ENCODE data around the gene WNT9A.
"Not testable (repeated sequence)": the region's sequence is repeated elsewhere in the genome, so short reads cannot be mapped to it uniquely, and the experiment has no call there.

DNA sequence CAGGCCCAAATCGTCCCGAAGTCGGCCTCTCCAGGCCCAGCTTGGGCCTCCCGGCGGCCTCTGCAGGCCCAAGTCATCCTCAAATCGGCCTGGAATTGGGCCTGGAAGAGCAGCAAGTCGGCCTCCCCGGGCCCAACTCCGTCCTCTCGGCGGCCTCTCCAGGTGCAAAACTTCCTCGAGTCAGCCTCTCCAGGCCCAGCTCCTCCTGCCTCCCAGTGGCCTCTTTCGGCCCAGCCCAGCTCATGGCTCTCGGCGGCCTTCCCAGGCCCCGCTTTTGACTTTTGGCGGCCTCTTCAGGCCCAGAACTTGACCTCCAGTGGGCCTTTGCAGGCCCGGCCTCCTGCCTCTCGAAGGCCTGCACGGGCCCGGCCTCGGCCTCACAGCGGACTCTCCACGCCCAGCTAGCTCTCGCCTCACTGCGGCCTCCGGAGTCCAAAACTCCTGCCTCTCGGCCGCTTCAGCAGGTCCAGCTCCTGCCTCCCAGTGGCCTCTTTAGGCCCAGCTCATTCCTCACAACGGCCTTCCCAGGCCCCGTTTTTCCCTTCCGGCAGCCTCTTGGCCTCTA lies 26.1 kb upstream of the WNT9A start:
- TF ChIP-seq, protein P1, sequence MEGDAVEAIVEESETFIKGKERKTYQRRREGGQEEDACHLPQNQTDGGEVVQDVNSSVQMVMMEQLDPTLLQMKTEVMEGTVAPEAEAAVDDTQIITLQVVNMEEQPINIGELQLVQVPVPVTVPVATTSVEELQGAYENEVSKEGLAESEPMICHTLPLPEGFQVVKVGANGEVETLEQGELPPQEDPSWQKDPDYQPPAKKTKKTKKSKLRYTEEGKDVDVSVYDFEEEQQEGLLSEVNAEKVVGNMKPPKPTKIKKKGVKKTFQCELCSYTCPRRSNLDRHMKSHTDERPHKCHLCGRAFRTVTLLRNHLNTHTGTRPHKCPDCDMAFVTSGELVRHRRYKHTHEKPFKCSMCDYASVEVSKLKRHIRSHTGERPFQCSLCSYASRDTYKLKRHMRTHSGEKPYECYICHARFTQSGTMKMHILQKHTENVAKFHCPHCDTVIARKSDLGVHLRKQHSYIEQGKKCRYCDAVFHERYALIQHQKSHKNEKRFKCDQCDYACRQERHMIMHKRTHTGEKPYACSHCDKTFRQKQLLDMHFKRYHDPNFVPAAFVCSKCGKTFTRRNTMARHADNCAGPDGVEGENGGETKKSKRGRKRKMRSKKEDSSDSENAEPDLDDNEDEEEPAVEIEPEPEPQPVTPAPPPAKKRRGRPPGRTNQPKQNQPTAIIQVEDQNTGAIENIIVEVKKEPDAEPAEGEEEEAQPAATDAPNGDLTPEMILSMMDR (IDR thresholded peaks at IDR 0.05; ENCODE audit: low read depth, low read length, missing input control), result not testable (repeated sequence)
- not testable (repeated sequence) for TF ChIP-seq RAD21 (IDR thresholded peaks at IDR 0.05); HNF4G (IDR thresholded peaks at IDR 0.05); TAF1 (conservative IDR thresholded peaks at IDR 0.05)
- TF ChIP-seq, protein P2, sequence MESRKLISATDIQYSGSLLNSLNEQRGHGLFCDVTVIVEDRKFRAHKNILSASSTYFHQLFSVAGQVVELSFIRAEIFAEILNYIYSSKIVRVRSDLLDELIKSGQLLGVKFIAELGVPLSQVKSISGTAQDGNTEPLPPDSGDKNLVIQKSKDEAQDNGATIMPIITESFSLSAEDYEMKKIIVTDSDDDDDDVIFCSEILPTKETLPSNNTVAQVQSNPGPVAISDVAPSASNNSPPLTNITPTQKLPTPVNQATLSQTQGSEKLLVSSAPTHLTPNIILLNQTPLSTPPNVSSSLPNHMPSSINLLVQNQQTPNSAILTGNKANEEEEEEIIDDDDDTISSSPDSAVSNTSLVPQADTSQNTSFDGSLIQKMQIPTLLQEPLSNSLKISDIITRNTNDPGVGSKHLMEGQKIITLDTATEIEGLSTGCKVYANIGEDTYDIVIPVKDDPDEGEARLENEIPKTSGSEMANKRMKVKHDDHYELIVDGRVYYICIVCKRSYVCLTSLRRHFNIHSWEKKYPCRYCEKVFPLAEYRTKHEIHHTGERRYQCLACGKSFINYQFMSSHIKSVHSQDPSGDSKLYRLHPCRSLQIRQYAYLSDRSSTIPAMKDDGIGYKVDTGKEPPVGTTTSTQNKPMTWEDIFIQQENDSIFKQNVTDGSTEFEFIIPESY (IDR thresholded peaks at IDR 0.05), result not testable (repeated sequence)
- TF ChIP-seq, protein P3, sequence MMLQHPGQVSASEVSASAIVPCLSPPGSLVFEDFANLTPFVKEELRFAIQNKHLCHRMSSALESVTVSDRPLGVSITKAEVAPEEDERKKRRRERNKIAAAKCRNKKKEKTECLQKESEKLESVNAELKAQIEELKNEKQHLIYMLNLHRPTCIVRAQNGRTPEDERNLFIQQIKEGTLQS (IDR thresholded peaks at IDR 0.05), result not testable (repeated sequence)
- TF ChIP-seq, protein P4, sequence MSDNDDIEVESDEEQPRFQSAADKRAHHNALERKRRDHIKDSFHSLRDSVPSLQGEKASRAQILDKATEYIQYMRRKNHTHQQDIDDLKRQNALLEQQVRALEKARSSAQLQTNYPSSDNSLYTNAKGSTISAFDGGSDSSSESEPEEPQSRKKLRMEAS (IDR thresholded peaks at IDR 0.05), result not testable (repeated sequence)
